ENCODE data around the gene CLDN9.
A peak's percentile ranks its signal among the peaks of the same experiment; 100 is the strongest.

Gene CLDN9

GRCh38 chr16:3056336-3057180 lies 43.8 kb downstream of the CLDN9 start:
- no peak for DNase-seq (ENCODE audit: low spot score)

GRCh38 chr16:3057181-3058138 lies 44.7 kb downstream of the CLDN9 start:
- no peak for DNase-seq (ENCODE audit: low spot score)

GRCh38 chr16:3058139-3059030 lies 45.7 kb downstream of the CLDN9 start:
- peak; percentile 10 for DNase-seq (ENCODE audit: low spot score)

- DNase-seq (ENCODE audit: low spot score): peak; percentile 66
Measured at GRCh38 chr16:3059041-3059722, 46.5 kb downstream of the CLDN9 start.

GRCh38 chr16:3059723-3060242 lies 47.1 kb downstream of the CLDN9 start:
- DNase-seq (ENCODE audit: low spot score): no peak

GRCh38 chr16:3060339-3061127 lies 47.8 kb downstream of the CLDN9 start:
- no peak for DNase-seq (ENCODE audit: low spot score)

- DNase-seq (ENCODE audit: low spot score): no peak
Measured at GRCh38 chr16:3062553-3062952, 49.8 kb downstream of the CLDN9 start.

GRCh38 chr16:3063625-3064386 lies 51.1 kb downstream of the CLDN9 start:
- DNase-seq (ENCODE audit: low spot score): no peak

Data from pons (tissue), 1 donor.